ENCODE data around the gene WWC2.
A peak's percentile ranks its signal among the peaks of the same experiment; 100 is the strongest.

Gene WWC2

GRCh38 chr4:183328832-183329231, 229.8 kb downstream of the WWC2 start:
- no peak overlapping the region for H3K4me2 ChIP-seq
- H3K27ac ChIP-seq, result no peak overlapping the region
- H3K36me3 ChIP-seq, result no peaks in the 10 kb centered on the region
- H3K4me1 ChIP-seq, result no peaks in the 10 kb centered on the region
- H3K9me3 ChIP-seq, result peaks cover 7% of the 10 kb centered on the region
- no peak for TF ChIP-seq Cebpa-rat (IDR thresholded peaks at IDR 0.05)
- no peak overlapping the region for H3K9ac ChIP-seq
- H3K4me3 ChIP-seq, result no peak overlapping the region
- no peaks in the 10 kb centered on the region for H3K27me3 ChIP-seq
- no peaks in the 10 kb centered on the region for H4K20me1 ChIP-seq

DNA sequence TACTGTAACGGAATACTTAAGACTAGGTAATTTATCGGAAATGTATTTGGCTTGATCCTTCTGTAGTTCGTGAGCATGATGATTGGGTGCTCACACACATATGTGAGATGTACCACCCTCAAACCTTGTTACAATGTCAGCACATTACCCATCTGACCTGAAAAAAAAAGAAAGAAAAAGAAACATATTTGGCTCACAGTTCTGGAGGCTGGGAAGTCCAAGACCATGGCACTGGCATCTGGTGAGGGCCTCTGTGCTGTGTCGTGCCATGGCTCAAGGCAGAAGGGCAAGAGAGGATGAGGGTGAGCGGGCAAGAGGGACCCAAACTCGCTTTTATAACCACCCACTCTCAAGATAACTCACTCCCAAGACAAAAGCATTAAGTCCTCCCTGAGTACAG, 230.2 kb downstream of the WWC2 start:
- Histone ChIP-seq H3K9ac (no peak overlapping the region), H3K27ac (no peak overlapping the region), H3K4me1 (no peaks in the 10 kb centered on the region), H3K4me3 (no peak overlapping the region), H4K20me1 (no peaks in the 10 kb centered on the region), H3K9me3 (peaks cover 7% of the 10 kb centered on the region), H3K36me3 (no peaks in the 10 kb centered on the region), H3K27me3 (no peaks in the 10 kb centered on the region), H3K4me2 (no peak overlapping the region)
- no peak for TF ChIP-seq Cebpa-rat (IDR thresholded peaks at IDR 0.05)

- Histone ChIP-seq H4K20me1 (no peaks in the 10 kb centered on the region), H3K36me3 (no peaks in the 10 kb centered on the region), H3K9ac (no peak overlapping the region), H3K27ac (no peak overlapping the region), H3K4me1 (peaks cover under 1% of the 10 kb centered on the region; the same call in 1 of the 2 replicates), H3K9me3 (peaks cover 7% of the 10 kb centered on the region), H3K27me3 (no peaks in the 10 kb centered on the region), H3K4me2 (no peak overlapping the region), H3K4me3 (no peak overlapping the region)
- no peak for TF ChIP-seq Cebpa-rat (IDR thresholded peaks at IDR 0.05)
Observed at GRCh38 chr4:183329954-183330742, 231.1 kb downstream of the WWC2 start.

GRCh38 chr4:183330841-183331240, 231.8 kb downstream of the WWC2 start:
- Histone ChIP-seq H3K9me3 (peaks cover 7% of the 10 kb centered on the region), H3K4me2 (no peak overlapping the region), H3K9ac (no peak overlapping the region), H3K27ac (no peak overlapping the region), H3K36me3 (no peaks in the 10 kb centered on the region), H3K4me1 (peaks cover 7% of the 10 kb centered on the region), H3K27me3 (no peaks in the 10 kb centered on the region), H4K20me1 (no peaks in the 10 kb centered on the region), H3K4me3 (no peak overlapping the region)
- no peak for TF ChIP-seq Cebpa-rat (IDR thresholded peaks at IDR 0.05)

DNA sequence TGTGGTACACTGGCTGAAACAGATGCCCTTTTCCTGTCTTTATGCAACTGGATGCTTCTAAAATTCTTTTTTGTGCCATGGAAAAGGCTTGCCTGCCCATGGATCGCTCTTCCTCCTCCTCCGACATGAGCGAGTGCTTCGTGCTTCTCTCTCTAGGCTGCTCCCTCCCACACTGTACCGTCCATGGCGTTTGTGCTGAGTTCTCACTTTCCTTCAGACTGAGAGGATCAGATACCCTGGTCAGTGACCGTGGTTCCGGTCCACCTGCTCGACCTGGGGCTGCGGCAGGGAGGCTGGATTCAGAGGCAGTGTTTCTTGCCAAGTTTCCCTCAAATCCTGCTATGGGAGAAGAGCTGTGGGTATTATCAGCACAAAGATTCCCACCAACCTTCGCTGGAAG, 233.4 kb downstream of the WWC2 start:
- no peak for TF ChIP-seq Cebpa-rat (IDR thresholded peaks at IDR 0.05)
- no peaks in the 10 kb centered on the region for H3K36me3 ChIP-seq
- no peaks in the 10 kb centered on the region for H4K20me1 ChIP-seq
- no peak overlapping the region for H3K4me3 ChIP-seq
- H3K27ac ChIP-seq, result no peak overlapping the region
- peaks cover 19% of the 10 kb centered on the region for H3K4me1 ChIP-seq
- H3K9ac ChIP-seq, result no peak overlapping the region
- H3K9me3 ChIP-seq, result no peaks in the 10 kb centered on the region
- H3K27me3 ChIP-seq, result no peaks in the 10 kb centered on the region
- H3K4me2 ChIP-seq, result no peak overlapping the region

GRCh38 chr4:183333202-183333601, 234.1 kb downstream of the WWC2 start:
- Histone ChIP-seq H3K9me3 (no peaks in the 10 kb centered on the region), H3K4me2 (no peak overlapping the region), H3K36me3 (no peaks in the 10 kb centered on the region), H3K27ac (no peak overlapping the region), H3K4me3 (no peak overlapping the region), H3K4me1 (peaks cover 27% of the 10 kb centered on the region), H4K20me1 (no peaks in the 10 kb centered on the region), H3K27me3 (no peaks in the 10 kb centered on the region), H3K9ac (no peak overlapping the region)
- TF ChIP-seq Cebpa-rat (IDR thresholded peaks at IDR 0.05), result no peak

GRCh38 chr4:183333983-183334382, 234.9 kb downstream of the WWC2 start:
- Histone ChIP-seq H3K9ac (no peak overlapping the region), H3K4me2 (no peak overlapping the region)
- TF ChIP-seq Cebpa-rat (IDR thresholded peaks at IDR 0.05), result no peak

DNA sequence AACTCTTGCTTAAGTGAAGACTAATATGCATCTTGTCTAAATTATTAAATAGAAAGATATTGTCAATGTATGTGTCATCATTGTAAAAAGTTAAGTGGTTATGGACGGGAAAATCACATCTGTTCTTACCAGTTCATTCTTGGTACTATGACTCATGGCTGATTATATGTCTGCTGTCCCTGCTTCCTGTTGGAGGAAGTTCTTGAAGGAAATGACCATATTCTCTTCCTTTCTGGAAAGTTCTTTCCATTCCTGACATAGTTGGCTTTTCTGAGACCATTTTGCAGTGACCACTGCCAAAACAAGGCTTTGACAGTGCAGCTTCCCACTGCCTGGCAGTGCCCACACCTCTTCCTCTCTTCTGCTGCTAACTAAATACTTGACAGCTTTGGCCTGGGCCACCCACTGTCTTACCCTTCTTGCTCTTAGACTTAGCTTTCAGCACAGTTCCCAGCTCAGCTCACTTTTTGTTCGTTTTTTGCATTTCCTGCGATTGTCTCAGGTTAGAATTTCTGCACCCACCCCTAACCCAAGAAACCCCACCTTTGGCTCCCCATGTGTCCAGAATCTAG, 236.4 kb downstream of the WWC2 start:
- Histone ChIP-seq H3K9ac (no peak overlapping the region), H3K27me3 (no peaks in the 10 kb centered on the region), H3K4me2 (peak overlapping the region; percentile 43; the same call in 1 of the 2 replicates), H4K20me1 (no peaks in the 10 kb centered on the region), H3K36me3 (no peaks in the 10 kb centered on the region), H3K4me3 (no peak overlapping the region), H3K9me3 (no peaks in the 10 kb centered on the region), H3K4me1 (peaks cover 32% of the 10 kb centered on the region), H3K27ac (no peak overlapping the region)
- TF ChIP-seq Cebpa-rat (IDR thresholded peaks at IDR 0.05), result no peak

More at GRCh38 chr4:183333983-183334382, 234.9 kb downstream of the WWC2 start:
- Histone ChIP-seq H3K27me3 (no peaks in the 10 kb centered on the region), H3K27ac (no peak overlapping the region), H3K4me3 (no peak overlapping the region), H4K20me1 (no peaks in the 10 kb centered on the region), H3K36me3 (no peaks in the 10 kb centered on the region), H3K4me1 (peaks cover 32% of the 10 kb centered on the region), H3K9me3 (no peaks in the 10 kb centered on the region)

DNA sequence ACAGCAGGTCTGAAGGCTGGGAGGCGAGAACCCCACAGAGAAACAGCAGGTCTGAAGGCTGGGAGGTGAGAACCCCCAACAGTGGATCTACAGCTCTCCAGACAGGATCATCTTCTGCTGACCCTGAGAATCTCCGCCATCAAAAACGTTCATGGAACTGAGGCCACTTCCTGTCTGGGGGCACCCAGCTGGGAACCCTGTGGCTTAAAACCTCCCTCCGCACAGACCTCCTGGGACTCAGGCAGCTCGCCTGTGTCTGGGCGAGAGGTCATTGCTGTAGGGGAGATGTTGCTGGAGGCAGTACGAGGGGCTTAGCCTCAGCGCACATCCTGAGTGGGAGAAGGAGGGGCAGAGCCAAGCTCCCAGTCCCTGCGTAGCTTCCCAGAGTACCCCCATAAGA, 238.3 kb downstream of the WWC2 start:
- H3K9me3 ChIP-seq, result no peaks in the 10 kb centered on the region
- peaks cover 37% of the 10 kb centered on the region for H3K4me1 ChIP-seq
- peak overlapping the region; percentile 86 for H3K4me2 ChIP-seq
- TF ChIP-seq Cebpa-rat (IDR thresholded peaks at IDR 0.05), result no peak
- 0 out of 2 replicates have a peak overlapping the region, but pooled peaks have one; percentile 14 for H3K4me3 ChIP-seq
- no peaks in the 10 kb centered on the region for H4K20me1 ChIP-seq
- H3K36me3 ChIP-seq, result no peaks in the 10 kb centered on the region
- peak overlapping the region; percentile 55; the same call in 1 of the 2 replicates for H3K27ac ChIP-seq
- H3K9ac ChIP-seq, result peak overlapping the region; percentile 45; the same call in 1 of the 2 replicates
- no peaks in the 10 kb centered on the region for H3K27me3 ChIP-seq

DNA sequence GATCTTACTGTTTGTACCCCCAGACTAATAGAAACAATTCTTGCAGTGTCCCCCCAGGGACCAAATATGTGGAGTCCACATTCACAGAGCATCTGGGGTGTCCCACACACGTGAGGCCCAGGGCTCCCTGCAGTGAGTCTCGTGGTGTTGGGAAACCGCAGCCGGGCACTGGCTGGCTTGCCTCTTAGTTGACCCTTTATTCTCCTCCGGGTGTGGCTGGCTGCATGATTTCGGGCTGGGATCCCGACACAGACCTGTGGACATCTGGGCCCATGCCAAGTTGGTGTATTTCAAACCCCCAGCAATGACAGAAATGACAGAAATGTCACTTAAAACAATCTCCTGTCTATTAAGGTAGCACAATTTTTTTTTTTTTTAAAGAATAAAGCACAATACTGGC, 238.8 kb downstream of the WWC2 start:
- Histone ChIP-seq H3K9ac (peak overlapping the region; percentile 45; the same call in 1 of the 2 replicates), H3K27ac (peak overlapping the region; percentile 55; the same call in 1 of the 2 replicates), H3K9me3 (no peaks in the 10 kb centered on the region), H3K4me3 (0 out of 2 replicates have a peak overlapping the region, but pooled peaks have one; percentile 14), H3K4me1 (peaks cover 40% of the 10 kb centered on the region), H3K4me2 (peak overlapping the region; percentile 86), H4K20me1 (no peaks in the 10 kb centered on the region), H3K36me3 (no peaks in the 10 kb centered on the region), H3K27me3 (no peaks in the 10 kb centered on the region)
- no peak for TF ChIP-seq Cebpa-rat (IDR thresholded peaks at IDR 0.05)
